B cell (primary cell): Measurements from ENCODE around the gene QKI. TPM values are rescaled to one million over a fixed set of nuclear protein-coding genes. Genes with fewer than 3 reads are reported as not detected.

Experiments used
- ATAC-seq: fragments of 200-7000 bp; cut with Tn5 transposase; one replicate; pipeline ENCODE4 v1.10.0; 2021; ENCODE audit warnings: low read depth, mild to moderate bottlenecking, moderate number of reproducible peaks, moderate library complexity
- CTCF ChIA-PET: fragments of 350-600 bp; sonication (Branson Sonifier 250); formaldehyde crosslinking; loops from one replicate; lab custom pipeline; 2021; ENCODE audit warnings: antibody characterized with exemption, inconsistent platforms; lab: Charles Lee
- POLR2A ChIA-PET: fragments of 350-600 bp; sonication (Branson Sonifier 250); formaldehyde crosslinking; loops from one replicate; lab custom pipeline; 2021; ENCODE audit warnings: antibody characterized with exemption; lab: Charles Lee
- DNase-seq: peaks from one replicate; pipeline ENCODE4 v3.0.0; 2013
- H2AFZ ChIP-seq: 2 replicates; pipeline ENCODE4 v1.6.1; 2012; ENCODE audit warnings: mild to moderate bottlenecking, low read depth, low read length; ENCODE audit not compliant: insufficient read depth, poor library complexity, severe bottlenecking
- H3K27ac ChIP-seq, 2 donors: 1 replicate in 1 of 2; 2 replicates in 1 of 2; pipeline ENCODE4 v1.5.1; 2012 to 2013; ENCODE audit warnings: low read length in 2 of 2, mild to moderate bottlenecking in 2 of 2, moderate library complexity in 1 of 2
- H3K27me3 ChIP-seq, 4 experiments: fragments of 200-600 bp in 1 of 4; sonication (generic) in 1 of 4; replicated peaks in 1 of 4; 1 replicate in 2 of 4; 2 replicates in 2 of 4; pipeline versions ENCODE4 v1.6.1 to v1.7.0; 2013 to 2016; ENCODE audit warnings: low read length in 3 of 4, mild to moderate bottlenecking in 2 of 4, mixed read lengths in 1 of 4, moderate library complexity in 1 of 4; ENCODE audit not compliant: insufficient read depth in 4 of 4, control insufficient read depth in 3 of 4; ENCODE audit errors: control extremely low read depth in 1 of 4
- H3K36me3 ChIP-seq, 2 experiments: replicated peaks in 1 of 2; 1 replicate in 1 of 2; 2 replicates in 1 of 2; pipeline versions ENCODE4 v1.6.1 to v1.7.1; 2013; ENCODE audit warnings: low read length in 1 of 2; ENCODE audit not compliant: insufficient read depth in 2 of 2, control insufficient read depth in 1 of 2; ENCODE audit errors: control extremely low read depth in 1 of 2, extremely low read depth in 1 of 2
- H3K4me1 ChIP-seq, 2 donors: fragments of 200-600 bp in 1 of 2; sonication (generic) in 1 of 2; 1 replicate in 1 of 2; 2 replicates in 1 of 2; pipeline versions ENCODE4 v1.5.1 to v1.6.1; 2013 to 2017; ENCODE audit warnings: low read length in 2 of 2; ENCODE audit not compliant: control insufficient read depth in 2 of 2, insufficient read depth in 2 of 2
- H3K4me2 ChIP-seq: replicated peaks from 2 replicates; pipeline ENCODE3; 2012; ENCODE audit warnings: mild to moderate bottlenecking, low read depth, low read length; ENCODE audit not compliant: poor library complexity, severe bottlenecking
- H3K4me3 ChIP-seq, 5 experiments: fragments of 200-600 bp in 1 of 5; sonication (generic) in 1 of 5; 1 replicate in 3 of 5; 2 replicates in 2 of 5; pipeline versions ENCODE4 v1.5.1 to v1.7.0; 2011 to 2016; ENCODE audit warnings: low read length in 4 of 5, mild to moderate bottlenecking in 4 of 5, low read depth in 2 of 5, control low read depth in 1 of 5, moderate library complexity in 1 of 5; ENCODE audit not compliant: insufficient read depth in 1 of 5; ENCODE audit errors: control extremely low read depth in 1 of 5, extremely low read depth in 1 of 5
- H3K79me2 ChIP-seq: fragments of 200-600 bp; sonication (generic); one replicate; pipeline ENCODE4 v1.6.0; 2016; ENCODE audit warnings: low read length; ENCODE audit not compliant: control insufficient read depth, insufficient read depth
- H3K9ac ChIP-seq: fragments of 200-600 bp; sonication (generic); 2 replicates; pipeline ENCODE4 v1.6.1; 2017; ENCODE audit warnings: mild to moderate bottlenecking, low read length, moderate library complexity
- H3K9me3 ChIP-seq, 3 donors: one replicate each; pipeline versions ENCODE4 v1.6.1 to v1.7.1; 2013; ENCODE audit warnings: low read length in 2 of 3; ENCODE audit not compliant: control insufficient read depth in 2 of 3, insufficient read depth in 1 of 3; ENCODE audit errors: control extremely low read depth in 1 of 3
- H4K20me1 ChIP-seq: 2 replicates; pipeline ENCODE4 v1.6.0; 2012; ENCODE audit warnings: mild to moderate bottlenecking, low read length; ENCODE audit not compliant: insufficient read depth, control insufficient read depth, poor library complexity, severe bottlenecking
- H3K27ac Mint-ChIP-seq: one replicate; pipeline ENCODE4 v1.8.0; 2021; ENCODE audit warnings: mixed read lengths
- H3K27me3 Mint-ChIP-seq: one replicate; pipeline ENCODE4 v1.8.0; 2021; ENCODE audit warnings: mixed read lengths
- H3K4me1 Mint-ChIP-seq: one replicate; pipeline ENCODE4 v1.8.0; 2021; ENCODE audit warnings: mixed read lengths
- H3K4me3 Mint-ChIP-seq: one replicate; pipeline ENCODE4 v1.8.0; 2021; ENCODE audit warnings: mixed read lengths
- H3K9me3 Mint-ChIP-seq: one replicate; pipeline ENCODE4 v1.8.0; 2022; ENCODE audit warnings: mixed read lengths; ENCODE audit not compliant: insufficient read depth
- CTCF ChIP-seq: fragments of 200-600 bp; IDR thresholded peaks from one replicate; pipeline ENCODE4 v1.8.0; 2022; ENCODE audit warnings: antibody characterized with exemption, mild to moderate bottlenecking
- EZH2 ChIP-seq: IDR thresholded peaks from 2 replicates; pipeline ENCODE4 v1.6.1; 2012; ENCODE audit warnings: borderline replicate concordance, low read depth, mild to moderate bottlenecking, moderate library complexity, low read length; ENCODE audit not compliant: insufficient read depth, poor library complexity, severe bottlenecking
- WGBS: methylation state at CpG from one replicate; pipeline ENCODE4 v1.1.5; 2013; ENCODE audit warnings: missing lambda C conversion rate; ENCODE audit not compliant: insufficient coverage; 5-methylcytosine and 5-hydroxymethylcytosine counted together
- intact Hi-C: fragments of 100-400 bp; cut with micrococcal nuclease; formaldehyde crosslinking; loops from one replicate; pipeline ENCODE4 v1.10.0; 2022
- polyA plus RNA-seq: library from polyadenylated mRNA; depleted of rRNA; stranded (reverse); fragments of >200 nt; gene quantifications from 2 replicates; pipeline ENCODE4 v1.2.3, GENCODE V29; 2012
- total RNA-seq, 2 donors: library from RNA; stranded (reverse); fragments of 120-200 nt in 1 of 2; gene quantifications; 1 replicate in 1 of 2; 2 replicates in 1 of 2; pipeline versions ENCODE4 v1.2.3 to v1.2.4, GENCODE V29; 2013 to 2022

The QKI gene
- total and polyA plus RNA-seq, 2 donors (not counting 1 experiment from before 2014, with no cell fraction given): 38.8 to 79.5 TPM

- Mint-ChIP-seq H3K4me1 (peaks cover 4% of the 10 kb centered on the region), H3K9me3 (no peaks in the 10 kb centered on the region), H3K27me3 (no peaks in the 10 kb centered on the region), H3K4me3 (no peak overlapping the region), H3K27ac (no peak overlapping the region)
- Histone ChIP-seq H3K36me3 (peaks cover 2% of the 10 kb centered on the region in 2 experiments), H3K27ac (no peak overlapping the region), H3K9ac (no peak overlapping the region), H3K79me2 (peaks cover 11% of the 10 kb centered on the region), H3K4me2 (no peak overlapping the region), H3K4me3 (no peak overlapping the region), H3K27me3 (no peaks in the 10 kb centered on the region), H3K9me3 (no peaks in the 10 kb centered on the region), H3K4me1 (no peaks in the 10 kb centered on the region), H4K20me1 (no peaks in the 10 kb centered on the region), H2AFZ (no peak overlapping the region)
- ChIA-PET POLR2A (no interaction called here), CTCF (no interaction called here)
- TF ChIP-seq EZH2: no peak
- ATAC-seq: no peak
- no peak for DNase-seq
- 100% methylated on average over 3 of the region's 3 CpGs for WGBS
- intact Hi-C loops: no loop called here
Observed at GRCh38 chr6:163547287-163547686, 132.8 kb downstream of the QKI start.

GRCh38 chr6:163548624-163549023, 134.1 kb downstream of the QKI start:
- POLR2A ChIA-PET: no interaction called here
- Histone ChIP-seq H3K27ac (no peak overlapping the region), H4K20me1 (no peaks in the 10 kb centered on the region), H3K4me2 (no peak overlapping the region), H3K9me3 (no peaks in the 10 kb centered on the region), H3K79me2 (peaks cover 11% of the 10 kb centered on the region), H3K27me3 (no peaks in the 10 kb centered on the region), H3K36me3 (peaks cover 2% of the 10 kb centered on the region in 2 experiments), H3K9ac (no peak overlapping the region), H2AFZ (no peak overlapping the region), H3K4me3 (no peak overlapping the region), H3K4me1 (no peaks in the 10 kb centered on the region)
- no peak for DNase-seq
- Mint-ChIP-seq H3K27ac (no peak overlapping the region), H3K4me3 (no peak overlapping the region), H3K27me3 (no peaks in the 10 kb centered on the region), H3K9me3 (no peaks in the 10 kb centered on the region), H3K4me1 (peaks cover 3% of the 10 kb centered on the region)
- intact Hi-C loops: no loop called here
- no peak for ATAC-seq
- 97% methylated on average over 3 of the region's 3 CpGs for WGBS
- CTCF ChIA-PET: no interaction called here
- TF ChIP-seq EZH2: no peak
- TF ChIP-seq CTCF: no peak
